ENCODE results near the gene NPB. TPM values are rescaled to one million over a fixed set of nuclear protein-coding genes. Genes with fewer than 3 reads are reported as not detected.

The NPB gene
- total and polyA plus RNA-seq, 12 donors: 0.07 to 2.5 (median 0.35) TPM; not detected in 4

GRCh38 chr17:81931557-81932332 is 29.7 kb downstream of the NPB start:
- H3K4me3 ChIP-seq: no peak overlapping the region
- DNase-seq: no peak
- peaks cover 7 to 10% of the 10 kb centered on the region in 2 donors for H3K4me1 ChIP-seq (replicated peaks in 1 of 2)
- H3K36me3 ChIP-seq (replicated peaks in 1 of 2): no peaks in the 10 kb centered on the region
- intact Hi-C loops (cut with DNase I): no loop called here
- H3K27ac ChIP-seq: no peak overlapping the region
- H3K9me3 ChIP-seq (replicated peaks in 1 of 3): no peaks in the 10 kb centered on the region
- no peaks in the 10 kb centered on the region for H3K27me3 ChIP-seq
- 31 to 59% (median 51%) methylated on average over 9 to 15 of the region's 15 CpGs for WGBS, 4 donors
- TF ChIP-seq CTCF (IDR thresholded peaks at IDR 0.05) (no peak), POLR2A (IDR thresholded peaks at IDR 0.05) (no peak)

GRCh38 chr17:81932333-81932983 is 30.4 kb downstream of the NPB start:
- DNase-seq: no peak
- Histone ChIP-seq H3K36me3 (replicated peaks in 1 of 2) (no peaks in the 10 kb centered on the region), H3K4me3 (no peak overlapping the region), H3K27ac (no peak overlapping the region), H3K4me1 (replicated peaks in 1 of 2) (peaks cover 7 to 13% of the 10 kb centered on the region in 2 donors), H3K9me3 (replicated peaks in 1 of 3) (no peaks in the 10 kb centered on the region), H3K27me3 (no peaks in the 10 kb centered on the region)
- intact Hi-C loops (cut with DNase I): no loop called here
- 73 to 79% (median 76%) methylated on average over 8 to 9 of the region's 9 CpGs for WGBS, 4 donors
- TF ChIP-seq CTCF (IDR thresholded peaks at IDR 0.05) (no peak), POLR2A (IDR thresholded peaks at IDR 0.05) (no peak)

GRCh38 chr17:81933178-81933699 is 31.2 kb downstream of the NPB start:
- H3K36me3 ChIP-seq (replicated peaks in 1 of 2): no peaks in the 10 kb centered on the region
- H3K27ac ChIP-seq: no peak overlapping the region
- no peaks in the 10 kb centered on the region for H3K27me3 ChIP-seq
- WGBS, 4 donors: 81 to 89% (median 84%) methylated on average over 13 to 14 of the region's 14 CpGs
- no peak overlapping the region for H3K4me3 ChIP-seq
- no peaks in the 10 kb centered on the region for H3K9me3 ChIP-seq (replicated peaks in 1 of 3)
- DNase-seq: no peak
- TF ChIP-seq POLR2A (IDR thresholded peaks at IDR 0.05) (no peak), CTCF (IDR thresholded peaks at IDR 0.05) (no peak)
- intact Hi-C loops (cut with DNase I): no loop called here
- peaks cover 3 to 8% of the 10 kb centered on the region in 2 donors for H3K4me1 ChIP-seq (replicated peaks in 1 of 2)

- Histone ChIP-seq H3K27ac (no peak overlapping the region), H3K36me3 (replicated peaks in 1 of 2) (no peaks in the 10 kb centered on the region), H3K27me3 (no peaks in the 10 kb centered on the region), H3K4me3 (no peak overlapping the region), H3K4me1 (replicated peaks in 1 of 2) (peaks cover 0 to 6% of the 10 kb centered on the region in 2 donors), H3K9me3 (replicated peaks in 1 of 3) (no peaks in the 10 kb centered on the region)
- DNase-seq: no peak
- TF ChIP-seq CTCF (IDR thresholded peaks at IDR 0.05) (no peak), POLR2A (IDR thresholded peaks at IDR 0.05) (no peak)
- WGBS, 4 donors: 82 to 91% (median 84%) methylated on average over 8 to 23 of the region's 23 CpGs
- intact Hi-C loops (cut with DNase I): no loop called here
Observed at GRCh38 chr17:81934098-81934757, 32.2 kb downstream of the NPB start.

Measured in adrenal gland (tissue), 12 donors.